GM12878 (cell line): ENCODE measurements around the gene CNOT8. TPM values are rescaled to one million over a fixed set of nuclear protein-coding genes. Genes with fewer than 3 reads are reported as not detected.

ENCODE experiments used
- BCL3 ChIP-seq: IDR thresholded peaks from 2 replicates; pipeline ENCODE4 v1.6.1; 2011; ENCODE audit warnings: borderline replicate concordance, low read depth, mild to moderate bottlenecking, moderate library complexity, low read length; ENCODE audit not compliant: insufficient read depth, poor library complexity, severe bottlenecking
- DPF2 ChIP-seq: fragments of 450-650 bp; IDR thresholded peaks from 2 replicates; pipeline ENCODE4 v1.6.1; 2017; ENCODE audit warnings: mild to moderate bottlenecking
- KDM1A ChIP-seq: fragments of 200-600 bp; sonication (generic); IDR thresholded peaks from 2 replicates; pipeline ENCODE4 v1.6.1; 2016; ENCODE audit warnings: borderline replicate concordance
- MLLT1 ChIP-seq: fragments of 450-650 bp; IDR thresholded peaks from 2 replicates; pipeline ENCODE4 v1.6.1; 2016; ENCODE audit warnings: mild to moderate bottlenecking
- NKRF ChIP-seq: fragments of 450-650 bp; conservative IDR thresholded peaks from 2 replicates; pipeline ENCODE4 v1.6.1; 2017; ENCODE audit warnings: mild to moderate bottlenecking, moderate library complexity
- NR2F1 ChIP-seq: fragments of 450-650 bp; conservative IDR thresholded peaks from 2 replicates; pipeline ENCODE4 v1.6.1; 2017; ENCODE audit warnings: mild to moderate bottlenecking
- POLR2A ChIP-seq: IDR thresholded peaks from 2 replicates; pipeline ENCODE4 v1.6.1; 2011; ENCODE audit warnings: low read depth, mild to moderate bottlenecking, low read length
- POLR2AphosphoS2 ChIP-seq: IDR thresholded peaks from 2 replicates; pipeline ENCODE4 v1.6.1; 2011; ENCODE audit warnings: low read depth, mild to moderate bottlenecking, low read length, improper control_type of control experiment, moderate library complexity
- RCOR1 ChIP-seq: conservative IDR thresholded peaks from 2 replicates; pipeline ENCODE4 v1.6.1; 2012; ENCODE audit warnings: low read depth, low read length, improper control_type of control experiment
- REST ChIP-seq: IDR thresholded peaks from 2 replicates; pipeline ENCODE4 v1.6.1; 2012; ENCODE audit warnings: mild to moderate bottlenecking, low read depth, low read length
- SRF ChIP-seq, 2 experiments: IDR thresholded peaks; 2 replicates each; pipeline ENCODE4 v1.6.1; 2011; ENCODE audit warnings: low read depth in 2 of 2, low read length in 2 of 2, mild to moderate bottlenecking in 1 of 2, moderate library complexity in 1 of 2
- SUZ12 ChIP-seq: fragments of 200-600 bp; sonication (generic); IDR thresholded peaks from one replicate; pipeline ENCODE4 v1.6.1; 2018; ENCODE audit warnings: antibody characterized with exemption, mild to moderate bottlenecking; ENCODE audit not compliant: unreplicated experiment
- ZBTB11 ChIP-seq: fragments of 450-650 bp; formaldehyde crosslinking; IDR thresholded peaks from 2 replicates; pipeline ENCODE4 v1.5.0; 2022; ENCODE audit warnings: mild to moderate bottlenecking, missing genetic modification characterization
- ZNF24 ChIP-seq: fragments of 450-650 bp; IDR thresholded peaks from 2 replicates; pipeline ENCODE4 v1.6.1; 2017; ENCODE audit warnings: antibody characterized with exemption, mild to moderate bottlenecking
- ZNF622 ChIP-seq: fragments of 450-650 bp; IDR thresholded peaks from 2 replicates; pipeline ENCODE4 v1.6.1; 2017; ENCODE audit warnings: mild to moderate bottlenecking, inconsistent platforms
- polyA plus RNA-seq, 11 experiments: library from polyadenylated mRNA; depleted of rRNA in 4 of 11; unstranded in 6 of 11; stranded (reverse) in 5 of 11; fragments of >200 nt; fragmentation: Nextera tagmentation in 4 of 11; fragmentation: Illumina TruSeq in 1 of 11; extraction: Ambion mirVana in 4 of 11; extraction: Trizol in 1 of 11; gene quantifications; 1 replicate in 1 of 11; 2 replicates in 10 of 11; pipeline versions ENCODE4 v1.2.1 to v1.2.3, GENCODE V29; 2011 to 2016; ENCODE audit warnings: inconsistent platforms in 2 of 11, missing spikeins in 2 of 11, low read depth in 1 of 11
- total RNA-seq, 4 experiments: library from RNA; depleted of rRNA in 3 of 4; stranded (reverse); fragments of >200 nt in 3 of 4; fragmentation: Illumina TruSeq in 1 of 4; extraction: Trizol in 1 of 4; gene quantifications; 2 replicates each; pipeline versions ENCODE4 v1.2.1 to v1.2.3, GENCODE V29; 2013 to 2021

CNOT8 gene
- total and polyA plus RNA-seq, 10 of the 15 experiments (the other 5 are each of a cell fraction or from before 2014, with no cell fraction given): 13.2 to 57.1 (median 39.0) TPM

GRCh38 chr5:154857530-154858296 lies 714 bp upstream of the CNOT8 start (continued):
- no peak for TF ChIP-seq SRF (IDR thresholded peaks at IDR 0.05; ENCODE audit: low read depth in 2 of 2, low read length in 2 of 2)
- TF ChIP-seq RCOR1: no peak
- no peak for TF ChIP-seq BCL3
- no peak for TF ChIP-seq MLLT1
- TF ChIP-seq NR2F1: no peak
- no peak for TF ChIP-seq ZNF24
- no peak for TF ChIP-seq KDM1A
- TF ChIP-seq ZNF622: no peak
- TF ChIP-seq POLR2AphosphoS2: no peak
- TF ChIP-seq NKRF: peak; percentile 87
- TF ChIP-seq DPF2: peak; percentile 75
- no peak for TF ChIP-seq REST
- TF ChIP-seq POLR2A: peak; percentile 67; the same call in 1 of the 2 replicates
- TF ChIP-seq SUZ12: no peak
- TF ChIP-seq ZBTB11: no peak
